ENCODE data around the gene SRSF10. TPM values are rescaled to one million over a fixed set of nuclear protein-coding genes. Genes with fewer than 3 reads are reported as not detected.

SRSF10 gene
- polyA plus RNA-seq, 1 donor (not counting 4 experiments of a cell fraction or from before 2014, with no cell fraction given), result 116 TPM

- Histone ChIP-seq H3K79me2 (ENCODE audit: control insufficient read depth, insufficient read depth, low read length) (no peaks in the 10 kb centered on the region), H3K4me1 (ENCODE audit: control insufficient read depth, extremely low read depth, insufficient read depth, low read length) (peaks cover 3% of the 10 kb centered on the region), H3K36me3 (ENCODE audit: control insufficient read depth in 2 of 2, extremely low read depth in 1 of 2, insufficient read depth in 2 of 2, low read length in 2 of 2) (no peaks in the 10 kb centered on the region), H3K4me2 (ENCODE audit: control insufficient read depth, extremely low read depth, insufficient read depth, low read depth, low read length) (no peak overlapping the region), H3K4me3 (ENCODE audit: control insufficient read depth in 2 of 3, extremely low read depth in 1 of 3, insufficient read depth in 2 of 3, low read depth in 1 of 3, low read length in 3 of 3) (no peak overlapping the region), H3K27me3 (ENCODE audit: control insufficient read depth, extremely low read depth, insufficient read depth, low read length) (no peaks in the 10 kb centered on the region), H3K9me1 (ENCODE audit: control insufficient read depth, extremely low read depth, insufficient read depth, low read length) (no peaks in the 10 kb centered on the region), H2AFZ (ENCODE audit: control insufficient read depth, low read length) (no peak overlapping the region), H3K9ac (ENCODE audit: control insufficient read depth, extremely low read depth, insufficient read depth, low read length) (no peak overlapping the region), H4K20me1 (ENCODE audit: control insufficient read depth, extremely low read depth, insufficient read depth, low read length) (no peaks in the 10 kb centered on the region), H3K9me3 (ENCODE audit: control insufficient read depth, low read depth, low read length) (no peaks in the 10 kb centered on the region), H3K27ac (ENCODE audit: control insufficient read depth, insufficient read depth, low read length) (no peak overlapping the region)
- FAIRE-seq (no peak), DNase-seq (ENCODE audit: low read depth, low spot score) (no peak)
- dilution Hi-C loops (cut with MboI; ENCODE audit: extremely low pct_ligation_motif_present, low sequenced_read_pairs), result no loop called here
- TF ChIP-seq EZH2 (IDR thresholded peaks at IDR 0.05; ENCODE audit: low read length), result no peak
These were observed 53.0 kb downstream of the SRSF10 start for GRCh38 chr1:23927097-23927496.

GRCh38 chr1:23925279-23925678, 54.8 kb downstream of the SRSF10 start:
- TF ChIP-seq EZH2 (IDR thresholded peaks at IDR 0.05; ENCODE audit: low read length), result no peak
- TF ChIP-seq CTCF (optimal IDR thresholded peaks at IDR 0.05 in 1 of 3, IDR thresholded peaks at IDR 0.05 in 1 of 3, conservative IDR thresholded peaks at IDR 0.05 in 1 of 3; ENCODE audit: extremely low read depth in 1 of 3, insufficient read depth in 2 of 3, low read length in 3 of 3), result no peak
- H3K9me3 ChIP-seq (ENCODE audit: control insufficient read depth, low read depth, low read length), result no peaks in the 10 kb centered on the region
- H3K4me3 ChIP-seq (ENCODE audit: control insufficient read depth in 2 of 3, extremely low read depth in 1 of 3, insufficient read depth in 2 of 3, low read depth in 1 of 3, low read length in 3 of 3), result no peak overlapping the region
- H2AFZ ChIP-seq (ENCODE audit: control insufficient read depth, low read length), result no peak overlapping the region
- no peaks in the 10 kb centered on the region for H4K20me1 ChIP-seq (ENCODE audit: control insufficient read depth, extremely low read depth, insufficient read depth, low read length)
- dilution Hi-C loops (cut with MboI; ENCODE audit: extremely low pct_ligation_motif_present, low sequenced_read_pairs), result no loop called here
- FAIRE-seq, result no peak
- no peaks in the 10 kb centered on the region for H3K27me3 ChIP-seq (ENCODE audit: control insufficient read depth, extremely low read depth, insufficient read depth, low read length)
- H3K27ac ChIP-seq (ENCODE audit: control insufficient read depth, insufficient read depth, low read length), result no peak overlapping the region
- H3K9ac ChIP-seq (ENCODE audit: control insufficient read depth, extremely low read depth, insufficient read depth, low read length), result no peak overlapping the region
- no peak for DNase-seq (ENCODE audit: low read depth, low spot score)
- no peaks in the 10 kb centered on the region for H3K36me3 ChIP-seq (ENCODE audit: control insufficient read depth in 2 of 2, extremely low read depth in 1 of 2, insufficient read depth in 2 of 2, low read length in 2 of 2)
- H3K4me1 ChIP-seq (ENCODE audit: control insufficient read depth, extremely low read depth, insufficient read depth, low read length), result no peaks in the 10 kb centered on the region
- no peaks in the 10 kb centered on the region for H3K79me2 ChIP-seq (ENCODE audit: control insufficient read depth, insufficient read depth, low read length)
- H3K4me2 ChIP-seq (ENCODE audit: control insufficient read depth, extremely low read depth, insufficient read depth, low read depth, low read length), result no peak overlapping the region
- H3K9me1 ChIP-seq (ENCODE audit: control insufficient read depth, extremely low read depth, insufficient read depth, low read length), result no peaks in the 10 kb centered on the region

- no peak for FAIRE-seq
- Histone ChIP-seq H3K79me2 (ENCODE audit: control insufficient read depth, insufficient read depth, low read length) (no peaks in the 10 kb centered on the region), H4K20me1 (ENCODE audit: control insufficient read depth, extremely low read depth, insufficient read depth, low read length) (no peaks in the 10 kb centered on the region), H2AFZ (ENCODE audit: control insufficient read depth, low read length) (no peak overlapping the region), H3K9me3 (ENCODE audit: control insufficient read depth, low read depth, low read length) (no peaks in the 10 kb centered on the region), H3K27me3 (ENCODE audit: control insufficient read depth, extremely low read depth, insufficient read depth, low read length) (no peaks in the 10 kb centered on the region), H3K27ac (ENCODE audit: control insufficient read depth, insufficient read depth, low read length) (no peak overlapping the region), H3K4me3 (ENCODE audit: control insufficient read depth in 2 of 3, extremely low read depth in 1 of 3, insufficient read depth in 2 of 3, low read depth in 1 of 3, low read length in 3 of 3) (no peak overlapping the region), H3K4me1 (ENCODE audit: control insufficient read depth, extremely low read depth, insufficient read depth, low read length) (no peaks in the 10 kb centered on the region), H3K4me2 (ENCODE audit: control insufficient read depth, extremely low read depth, insufficient read depth, low read depth, low read length) (no peak overlapping the region), H3K9ac (ENCODE audit: control insufficient read depth, extremely low read depth, insufficient read depth, low read length) (no peak overlapping the region), H3K9me1 (ENCODE audit: control insufficient read depth, extremely low read depth, insufficient read depth, low read length) (no peaks in the 10 kb centered on the region), H3K36me3 (ENCODE audit: control insufficient read depth in 2 of 2, extremely low read depth in 1 of 2, insufficient read depth in 2 of 2, low read length in 2 of 2) (no peaks in the 10 kb centered on the region)
- no peak for DNase-seq (ENCODE audit: low read depth, low spot score)
- TF ChIP-seq CTCF (optimal IDR thresholded peaks at IDR 0.05 in 1 of 3, IDR thresholded peaks at IDR 0.05 in 1 of 3, conservative IDR thresholded peaks at IDR 0.05 in 1 of 3; ENCODE audit: extremely low read depth in 1 of 3, insufficient read depth in 2 of 3, low read length in 3 of 3), result no peak
- TF ChIP-seq EZH2 (IDR thresholded peaks at IDR 0.05; ENCODE audit: low read length), result no peak
- dilution Hi-C loops (cut with MboI; ENCODE audit: extremely low pct_ligation_motif_present, low sequenced_read_pairs), result no loop called here
These were observed 55.5 kb downstream of the SRSF10 start for GRCh38 chr1:23924601-23925000.

Data from keratinocyte (primary cell).